Activated CD4-positive, CD25-positive, alpha-beta regulatory T cell treated with anti-CD3 and anti-CD28 coated beads, Interleukin-2, amount 50 U/mL, for 16 hours (primary cell): ENCODE measurements around the gene INHBB.

Experiments
- DNase-seq: peaks from one replicate; pipeline ENCODE4 v3.0.0-alpha.2; 2020; ENCODE audit warnings: low read depth, low spot score

The INHBB gene

GRCh38 chr2:120357768-120358167 lies 11.8 kb downstream of the INHBB start:
- no peak for DNase-seq

DNA sequence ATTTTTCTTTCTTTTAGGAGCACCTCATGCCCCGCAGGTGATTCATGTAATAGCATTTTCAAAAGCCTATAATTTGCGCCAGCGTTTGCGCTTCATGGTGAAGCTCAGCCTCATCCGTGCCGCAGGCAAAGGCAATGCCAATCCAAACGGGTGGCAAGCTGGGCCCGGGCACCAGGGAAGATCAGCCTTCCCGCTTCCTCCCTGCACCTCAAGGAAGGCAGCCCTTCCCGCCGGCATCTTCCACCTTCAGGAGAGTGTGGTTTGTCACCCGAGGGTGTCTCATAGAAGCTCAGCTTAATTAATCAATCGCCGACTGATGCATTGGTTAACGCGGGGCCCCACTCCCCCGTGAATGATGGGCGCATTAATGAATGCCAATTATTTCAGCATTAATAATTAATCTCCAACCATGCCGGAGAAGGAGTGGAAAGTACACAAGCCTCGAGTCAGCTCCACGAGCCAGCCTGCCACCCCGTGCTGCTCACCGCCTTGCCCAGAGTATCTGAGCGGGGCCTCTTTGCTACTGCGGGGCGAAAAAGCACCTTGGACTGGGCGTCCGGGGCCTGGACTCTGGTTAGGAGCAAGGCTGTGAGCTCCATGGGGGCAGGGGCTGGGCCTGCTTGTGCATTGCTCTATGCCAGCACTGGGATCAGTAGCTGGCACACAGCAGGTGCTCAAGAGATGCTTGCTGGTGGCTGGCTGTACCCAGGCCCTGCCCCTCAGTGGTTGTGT lies 13.0 kb downstream of the INHBB start:
- DNase-seq: no peak

- no peak for DNase-seq
Measured at GRCh38 chr2:120360307-120360855, 14.4 kb downstream of the INHBB start.

DNA sequence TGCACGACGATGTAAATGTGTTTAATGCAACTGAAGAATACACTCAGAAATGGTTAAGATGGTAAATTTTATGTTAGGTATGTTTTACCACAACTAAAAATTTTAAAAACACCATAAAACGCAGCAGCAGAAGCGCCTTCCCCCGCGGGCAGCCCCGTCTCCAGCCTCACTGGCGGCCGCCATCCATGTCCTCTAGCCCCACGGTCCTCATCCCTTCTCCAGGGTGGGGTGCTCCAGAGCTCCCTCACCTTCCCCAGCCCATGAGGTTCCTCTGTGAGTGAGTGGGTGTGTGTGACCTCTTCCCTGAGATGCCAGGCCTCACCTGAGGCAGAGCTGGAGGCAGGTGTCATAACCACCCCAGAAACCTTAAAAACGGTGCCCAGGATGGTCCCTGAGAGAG lies 17.0 kb downstream of the INHBB start:
- DNase-seq: no peak

GRCh38 chr2:120365236-120365793 lies 19.4 kb downstream of the INHBB start:
- DNase-seq: no peak

DNA sequence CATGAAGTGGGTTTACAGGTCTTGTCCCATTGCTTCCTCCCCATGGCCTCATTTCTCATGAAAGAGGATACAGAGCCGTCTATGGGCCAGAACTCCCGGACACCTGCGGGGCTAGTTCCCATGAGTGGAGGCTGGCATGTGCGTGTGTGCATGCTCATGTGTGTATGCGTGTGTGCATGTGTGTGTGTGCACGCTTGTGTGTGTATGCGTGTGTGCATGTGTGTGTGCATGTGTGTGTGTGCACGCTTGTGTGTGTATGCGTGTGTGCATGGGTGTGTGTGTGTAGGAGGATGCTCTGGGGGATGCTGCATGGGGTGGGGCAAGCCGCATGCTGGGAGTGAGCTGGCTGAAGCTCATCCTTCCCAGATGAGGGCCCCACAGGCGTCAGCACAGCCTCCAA lies 20.8 kb downstream of the INHBB start:
- DNase-seq: no peak

DNA sequence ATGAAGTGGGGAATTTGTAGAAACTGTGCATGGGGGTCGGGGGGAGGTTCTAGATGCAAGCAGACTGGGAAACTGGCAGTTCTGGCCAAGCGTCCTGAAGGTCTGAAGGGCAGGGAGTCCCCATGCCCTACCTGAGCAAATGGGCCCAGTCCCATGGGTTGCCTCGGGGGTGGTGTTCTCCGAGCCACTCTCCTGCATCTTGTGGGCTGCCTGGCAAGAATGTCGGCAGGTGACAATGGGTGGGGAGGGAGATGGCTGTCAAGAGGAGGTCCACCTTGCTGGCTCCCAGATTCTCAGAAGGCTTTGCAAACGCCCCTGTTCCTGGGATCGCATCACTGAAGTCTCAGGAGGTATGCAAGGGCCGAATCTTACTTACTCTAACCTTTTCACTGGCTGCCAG lies 21.3 kb downstream of the INHBB start:
- no peak for DNase-seq

GRCh38 chr2:120367649-120368048 lies 21.7 kb downstream of the INHBB start:
- no peak for DNase-seq

- DNase-seq: no peak
Measured at GRCh38 chr2:120368086-120368485, 22.1 kb downstream of the INHBB start.

DNA sequence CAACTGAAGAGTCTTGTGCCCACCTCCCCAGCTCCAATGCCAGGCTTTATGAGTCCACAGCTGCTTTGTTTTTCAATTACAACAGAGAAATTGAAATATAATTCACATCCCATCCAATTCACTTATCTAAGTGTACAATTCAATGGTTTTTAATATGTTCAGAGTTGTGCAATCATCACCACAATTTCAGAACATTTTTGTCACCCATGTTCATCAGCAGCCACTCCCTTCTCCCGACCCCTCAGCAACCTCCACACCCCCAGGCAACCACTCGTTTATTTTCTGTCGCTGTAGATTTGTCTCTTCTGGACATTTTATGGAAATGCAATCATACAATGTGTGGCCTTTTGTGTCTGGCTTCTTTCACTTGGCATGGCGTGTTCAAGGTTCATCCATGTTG lies 23.3 kb downstream of the INHBB start:
- no peak for DNase-seq

DNA sequence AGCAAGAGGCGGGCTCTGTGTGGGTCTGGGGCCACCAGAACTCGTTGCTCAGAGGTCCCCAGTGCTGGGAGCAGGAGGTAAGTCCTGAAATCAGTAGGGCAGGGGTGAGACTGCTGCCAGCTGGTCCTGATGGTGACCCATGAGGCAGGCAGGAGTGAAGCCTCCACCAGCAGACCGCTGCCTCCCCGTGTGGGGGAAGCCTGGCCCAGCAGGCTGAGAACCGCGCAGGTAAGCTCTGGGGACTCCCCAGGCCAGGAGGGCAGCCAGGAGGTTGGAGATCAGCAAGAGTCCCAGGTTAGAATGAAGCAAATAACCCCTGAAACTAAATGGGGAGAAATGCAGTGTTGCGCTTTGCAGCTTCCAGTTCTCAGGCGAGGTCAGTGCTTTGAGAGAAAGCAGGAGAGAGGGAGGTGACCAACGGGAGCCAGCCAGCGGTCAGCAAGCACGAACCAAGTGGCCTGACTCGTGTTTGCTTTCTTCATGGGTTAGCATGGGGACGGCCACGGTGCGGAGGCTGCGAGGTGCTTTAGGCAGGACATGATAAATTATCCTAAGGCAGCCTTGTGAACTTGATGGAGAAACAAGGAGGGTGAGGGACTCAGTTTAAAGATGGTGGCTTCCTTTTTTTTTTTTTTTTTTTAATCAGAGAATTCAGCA lies 26.2 kb downstream of the INHBB start:
- no peak for DNase-seq

- DNase-seq: no peak
Measured at GRCh38 chr2:120372816-120373215, 26.9 kb downstream of the INHBB start.

DNA sequence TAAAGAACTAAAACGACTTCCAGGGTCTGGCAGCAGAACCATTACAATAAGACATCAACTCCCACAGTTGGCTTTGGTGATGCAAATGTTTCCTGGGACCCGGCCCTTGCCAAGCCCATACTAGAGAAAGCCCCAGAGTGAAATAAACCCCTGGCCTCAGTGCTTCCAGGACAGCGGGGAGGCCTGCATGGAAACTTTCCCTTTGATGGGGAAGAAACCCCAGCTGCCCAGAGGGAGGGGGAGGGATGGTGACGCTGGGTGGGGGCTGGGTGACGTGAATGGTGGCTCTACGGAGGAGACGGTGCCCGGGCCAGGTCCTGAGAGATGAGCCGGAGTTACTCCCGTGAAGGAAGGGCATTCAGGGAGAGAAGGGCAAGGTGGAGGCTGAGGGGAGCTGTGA lies 27.5 kb downstream of the INHBB start:
- DNase-seq: no peak

DNA sequence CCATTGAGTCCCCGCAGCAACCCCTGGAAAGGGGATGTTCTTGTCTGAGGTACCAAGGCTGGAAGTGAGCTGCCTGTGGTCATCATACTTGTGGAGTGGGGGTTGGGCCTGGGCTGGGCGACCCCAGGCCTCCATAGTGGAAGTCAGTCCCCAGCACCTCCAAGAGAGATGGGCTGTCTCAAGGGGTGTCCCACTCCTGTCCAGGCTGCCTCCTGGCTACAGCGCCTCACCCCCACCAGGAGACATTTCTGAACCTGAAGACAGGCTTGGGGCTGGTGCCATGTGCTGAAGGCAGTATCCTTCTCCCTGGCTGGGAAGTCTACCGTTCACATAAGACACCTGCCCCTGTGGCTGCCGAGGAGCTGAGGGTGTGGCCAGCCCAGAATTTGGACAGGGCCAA lies 28.9 kb downstream of the INHBB start:
- no peak for DNase-seq

GRCh38 chr2:120375251-120376020 lies 29.5 kb downstream of the INHBB start:
- no peak for DNase-seq

DNA sequence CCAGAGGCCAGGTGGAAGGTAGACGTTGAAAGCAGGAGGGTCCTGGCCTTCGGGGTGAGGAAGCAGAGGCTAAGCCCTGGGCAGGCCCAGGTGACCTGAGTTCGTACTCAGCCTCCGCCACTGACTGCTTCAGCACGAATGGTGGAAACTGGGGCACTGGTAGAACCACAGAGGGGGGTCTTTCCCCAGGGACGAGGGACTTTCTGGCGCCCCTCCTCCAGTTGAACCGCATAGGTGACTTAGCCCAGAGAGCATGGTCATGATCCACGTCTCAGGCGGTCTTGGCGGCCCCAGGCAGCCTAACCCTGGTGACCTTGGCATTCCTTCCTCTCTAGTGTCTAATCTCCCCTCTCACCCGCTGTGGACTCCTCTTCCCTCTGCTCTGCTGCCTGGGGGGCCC lies 30.2 kb downstream of the INHBB start:
- no peak for DNase-seq

DNA sequence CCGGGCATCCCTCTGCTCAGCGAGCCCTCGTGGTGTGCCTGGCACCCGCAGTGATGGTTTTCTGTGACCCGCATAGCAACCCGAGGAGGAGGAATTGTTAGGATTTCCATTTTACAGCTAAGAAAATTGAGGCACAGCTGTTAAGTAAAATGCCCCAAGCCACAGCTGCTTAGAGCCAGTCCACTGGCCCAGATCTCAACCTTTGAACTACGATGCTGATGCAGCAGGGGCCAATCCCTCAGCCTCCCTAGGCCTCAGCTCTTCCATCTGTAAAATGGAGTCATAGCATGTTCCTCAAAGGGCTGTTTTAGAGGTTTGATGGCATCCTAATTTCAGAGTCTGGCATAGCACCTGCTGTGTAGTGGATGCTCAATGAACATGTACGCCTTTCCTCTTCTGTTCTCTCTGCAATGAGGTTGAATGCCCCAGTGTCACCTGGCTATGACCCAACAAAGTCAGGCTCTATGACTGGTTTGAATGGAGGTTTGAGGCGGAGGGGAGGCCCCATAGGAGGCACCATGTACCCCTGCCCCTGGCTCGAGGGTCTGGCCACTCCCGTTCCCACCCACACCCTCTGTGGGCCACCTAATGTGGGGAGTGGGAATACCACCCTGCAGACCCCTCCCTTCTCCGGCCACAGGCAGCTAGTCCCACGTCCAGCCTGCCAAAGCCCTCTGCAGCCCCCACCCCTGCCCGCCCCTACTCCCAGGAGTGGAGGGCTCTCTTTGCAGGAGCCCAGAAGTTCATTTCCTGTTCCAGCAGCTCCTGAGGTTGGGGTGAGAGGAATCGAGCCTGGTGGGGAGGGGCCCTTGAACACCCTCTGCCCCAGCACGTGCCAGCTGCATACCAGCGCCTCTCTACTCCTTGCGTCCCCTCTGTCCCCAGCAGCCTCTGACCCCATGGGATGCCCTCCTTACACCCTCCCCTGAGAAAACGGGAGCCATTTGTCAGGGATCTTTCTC lies 31.0 kb downstream of the INHBB start:
- no peak for DNase-seq

GRCh38 chr2:120378605-120379004 lies 32.7 kb downstream of the INHBB start:
- DNase-seq: no peak

GRCh38 chr2:120379916-120380893 lies 34.3 kb downstream of the INHBB start:
- DNase-seq: no peak

DNA sequence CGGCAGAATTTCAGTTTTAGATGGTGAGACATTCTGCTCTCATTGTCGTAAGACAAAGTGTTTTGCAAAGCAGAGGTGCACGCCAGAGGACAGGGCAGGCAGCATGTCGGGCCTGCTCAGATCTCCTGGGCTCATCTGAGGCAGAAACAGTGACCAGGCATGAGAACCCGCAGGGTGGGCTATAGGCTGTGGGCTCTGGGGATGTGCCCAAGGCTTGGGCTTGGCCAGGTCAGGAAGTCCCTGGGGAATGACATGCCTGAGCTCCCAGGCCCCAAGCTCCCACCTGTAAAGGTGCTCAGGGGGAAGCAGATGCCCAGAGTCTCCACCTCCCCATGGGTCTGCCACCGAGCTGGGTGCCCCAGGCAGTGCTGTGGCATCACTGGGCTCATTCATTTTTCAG lies 35.3 kb downstream of the INHBB start:
- DNase-seq: no peak
